Fibroblast of lung (primary cell): ENCODE results near the gene CGRRF1.

Experiments
- CTCF ChIP-seq, 2 donors: IDR thresholded peaks in 1 of 2; conservative IDR thresholded peaks in 1 of 2; 1 replicate in 1 of 2; 2 replicates in 1 of 2; pipeline ENCODE4 v1.5.1; 2011 to 2012; ENCODE audit warnings: low read length in 2 of 2, control low read depth in 1 of 2, inconsistent platforms in 1 of 2, low read depth in 1 of 2, mild to moderate bottlenecking in 1 of 2
- EZH2 ChIP-seq: IDR thresholded peaks from 2 replicates; pipeline ENCODE4 v1.5.1; 2012; ENCODE audit warnings: low read length, control low read depth, mild to moderate bottlenecking; ENCODE audit errors: missing control alignments

GRCh38 chr14:54567639-54568561 lies 58.2 kb downstream of the CGRRF1 start:
- no peak for TF ChIP-seq CTCF (conservative IDR thresholded peaks at IDR 0.05 in 1 of 2, IDR thresholded peaks at IDR 0.05 in 1 of 2; ENCODE audit: low read depth in 1 of 2, low read length in 2 of 2)
- no peak for TF ChIP-seq EZH2
